Spleen (tissue), 11 donors: ENCODE measurements around the gene ABCC1. TPM values are rescaled to one million over a fixed set of nuclear protein-coding genes. Genes with fewer than 3 reads are reported as not detected.

Experiments used
- DNase-seq: peaks from one replicate; pipeline ENCODE4 v3.0.0-alpha.2; 2020
- H3K27ac ChIP-seq, 8 donors: fragments of 200-600 bp; sonication (generic) in 7 of 8; 1 replicate in 4 of 8; 2 replicates in 4 of 8; pipeline versions ENCODE4 v1.5.0 to v1.8.0; 2016 to 2021; ENCODE audit warnings: inconsistent platforms in 4 of 8, mild to moderate bottlenecking in 4 of 8, moderate library complexity in 1 of 8
- H3K27me3 ChIP-seq, 7 donors: fragments of 200-600 bp; sonication (generic) in 6 of 7; replicated peaks in 1 of 7; 1 replicate in 4 of 7; 2 replicates in 3 of 7; pipeline versions ENCODE4 v1.5.0 to v1.8.0; 2016 to 2021; ENCODE audit warnings: inconsistent platforms in 3 of 7, mild to moderate bottlenecking in 1 of 7
- H3K36me3 ChIP-seq, 6 donors: fragments of 200-600 bp; sonication (generic) in 5 of 6; 1 replicate in 4 of 6; 2 replicates in 2 of 6; pipeline versions ENCODE4 v1.5.0 to v1.8.0; 2016 to 2021; ENCODE audit warnings: inconsistent platforms in 2 of 6
- H3K4me1 ChIP-seq, 6 donors: fragments of 200-600 bp; sonication (generic) in 5 of 6; 1 replicate in 3 of 6; 2 replicates in 3 of 6; pipeline versions ENCODE4 v1.5.0 to v1.8.0; 2016 to 2021; ENCODE audit warnings: inconsistent platforms in 3 of 6
- H3K4me3 ChIP-seq, 8 donors: fragments of 200-600 bp; sonication (generic) in 7 of 8; 1 replicate in 4 of 8; 2 replicates in 4 of 8; pipeline versions ENCODE4 v1.5.0 to v1.8.0; 2016 to 2021; ENCODE audit warnings: inconsistent platforms in 4 of 8, mild to moderate bottlenecking in 4 of 8, moderate library complexity in 2 of 8
- H3K9me3 ChIP-seq, 8 donors: fragments of 200-600 bp; sonication (generic) in 7 of 8; 1 replicate in 4 of 8; 2 replicates in 4 of 8; pipeline versions ENCODE4 v1.5.0 to v1.8.0; 2016 to 2021; ENCODE audit warnings: inconsistent platforms in 4 of 8
- POLR2A ChIP-seq, 3 donors: fragments of 450-650 bp; IDR thresholded peaks; one replicate each; pipeline ENCODE4 v1.5.1; 2017; ENCODE audit warnings: antibody characterized with exemption in 3 of 3, mild to moderate bottlenecking in 1 of 3
- POLR2AphosphoS5 ChIP-seq, 3 donors: sonication (generic); formaldehyde crosslinking; IDR thresholded peaks; one replicate each; pipeline ENCODE4 v1.5.1; 2017; ENCODE audit warnings: antibody characterized with exemption in 3 of 3
- WGBS, 5 donors: extraction: QIAGEN DNeasy Blood & Tissue Kit in 3 of 5; methylation state at CpG; one replicate each; pipeline versions ENCODE4 v1.1.5 to v1.1.7; 2013 to 2018; 5-methylcytosine and 5-hydroxymethylcytosine counted together
- intact Hi-C: fragments of 100-400 bp; cut with DNase I; formaldehyde crosslinking; loops from one replicate; pipeline ENCODE4 v1.15.0; 2023; ENCODE audit warnings: low total_unique reads
- polyA plus RNA-seq, 3 donors: library from polyadenylated mRNA; stranded (reverse); fragments of 200-250 nt; gene quantifications; one replicate each; pipeline ENCODE4 v1.2.1, GENCODE V29; 2013
- total RNA-seq, 7 donors: library from RNA; depleted of rRNA in 3 of 7; stranded (reverse); fragments of >200 nt in 3 of 7; fragmentation: NEBNext Ultra II Directional in 4 of 7; extraction: Animal tissue kit (Norgen Biotek cat#: 25700) in 4 of 7; gene quantifications; one replicate each; pipeline versions ENCODE4 v1.1.0 to v1.2.1, GENCODE V29; 2016 to 2021
- TF ChIP-seq, protein P1 (sequence below), 11 experiments: fragments of 200-600 bp in 7 of 11; fragments of 450-650 bp in 4 of 11; sonication (generic) in 4 of 11; IDR thresholded peaks in 8 of 11; conservative IDR thresholded peaks in 3 of 11; 1 replicate in 7 of 11; 2 replicates in 4 of 11; pipeline versions ENCODE4 v1.4.0 to v1.8.0; 2016 to 2021; ENCODE audit warnings: antibody characterized with exemption in 11 of 11, inconsistent platforms in 4 of 11, mild to moderate bottlenecking in 1 of 11
- donor health status: healthy with polysubstance abuse.
- donor health status: DM: no; HTN: no; CAD: no; lungs with moderate emphysema.
- donor health status: DM: no; HTN: no; CAD: no.
- donor health status: Bipolar disorder and iron deficiency.
- donor health status: healthy.
- donor health status: DM: no; HTN: no; CAD: no.
- donor health status: DM: yes; HTN: yes; CAD: no.

ABCC1 gene
- total and polyA plus RNA-seq, 10 donors = 7.8 to 65.7 (median 52.5) TPM

DNA sequence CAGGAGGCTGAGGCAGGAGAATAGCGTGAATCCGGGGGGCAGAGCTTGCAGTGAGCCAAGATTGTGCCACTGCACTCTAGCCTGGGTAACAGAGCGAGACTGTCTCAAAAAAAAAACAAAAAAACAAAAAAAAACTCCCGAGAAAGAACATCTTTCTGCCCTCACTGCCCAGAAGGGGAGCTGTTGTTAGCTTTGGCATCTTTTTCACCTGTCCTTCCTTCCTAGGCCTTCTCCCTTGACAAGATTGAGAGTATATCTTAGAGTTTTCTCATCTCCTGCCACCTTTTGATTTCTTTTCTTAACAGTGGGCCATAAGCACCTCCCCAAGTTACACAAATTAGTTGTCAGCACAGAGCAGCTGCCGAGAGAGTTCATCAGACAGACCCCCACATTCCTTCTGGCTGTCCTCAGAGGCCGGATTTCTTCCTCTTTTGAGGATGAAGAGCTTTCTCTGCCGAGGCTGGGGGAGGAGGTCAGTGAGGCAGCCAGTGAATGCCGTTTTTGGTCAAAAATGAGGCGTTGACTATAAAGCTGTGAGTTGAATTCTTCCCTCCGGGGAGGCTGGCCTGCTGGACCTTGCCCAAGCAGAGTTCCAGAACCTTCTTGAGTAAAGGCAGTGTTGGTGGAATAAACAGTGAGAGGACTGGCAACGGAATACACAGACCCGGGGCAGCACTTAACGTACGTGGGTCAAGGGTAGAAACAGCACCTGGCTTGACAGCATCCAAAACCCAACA is 146.9 kb downstream of the ABCC1 start:
- WGBS, 5 donors = 50 to 73% (median 62%) methylated on average over 14 of the region's 14 CpGs
- H3K9me3 ChIP-seq = no peaks in the 10 kb centered on the region
- TF ChIP-seq, protein P1, sequence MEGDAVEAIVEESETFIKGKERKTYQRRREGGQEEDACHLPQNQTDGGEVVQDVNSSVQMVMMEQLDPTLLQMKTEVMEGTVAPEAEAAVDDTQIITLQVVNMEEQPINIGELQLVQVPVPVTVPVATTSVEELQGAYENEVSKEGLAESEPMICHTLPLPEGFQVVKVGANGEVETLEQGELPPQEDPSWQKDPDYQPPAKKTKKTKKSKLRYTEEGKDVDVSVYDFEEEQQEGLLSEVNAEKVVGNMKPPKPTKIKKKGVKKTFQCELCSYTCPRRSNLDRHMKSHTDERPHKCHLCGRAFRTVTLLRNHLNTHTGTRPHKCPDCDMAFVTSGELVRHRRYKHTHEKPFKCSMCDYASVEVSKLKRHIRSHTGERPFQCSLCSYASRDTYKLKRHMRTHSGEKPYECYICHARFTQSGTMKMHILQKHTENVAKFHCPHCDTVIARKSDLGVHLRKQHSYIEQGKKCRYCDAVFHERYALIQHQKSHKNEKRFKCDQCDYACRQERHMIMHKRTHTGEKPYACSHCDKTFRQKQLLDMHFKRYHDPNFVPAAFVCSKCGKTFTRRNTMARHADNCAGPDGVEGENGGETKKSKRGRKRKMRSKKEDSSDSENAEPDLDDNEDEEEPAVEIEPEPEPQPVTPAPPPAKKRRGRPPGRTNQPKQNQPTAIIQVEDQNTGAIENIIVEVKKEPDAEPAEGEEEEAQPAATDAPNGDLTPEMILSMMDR (IDR thresholded peaks at IDR 0.05 in 8 of 11, conservative IDR thresholded peaks at IDR 0.05 in 3 of 11) = peak in 2 of 11 experiments; percentile 11 to 17
- no peak for TF ChIP-seq POLR2A (IDR thresholded peaks at IDR 0.05)
- peak in 1 of 3 donors; percentile 30 for TF ChIP-seq POLR2AphosphoS5 (IDR thresholded peaks at IDR 0.05)
- peaks cover 6 to 41% (median 21%) of the 10 kb centered on the region in 6 donors for H3K4me1 ChIP-seq
- no peak overlapping the region for H3K4me3 ChIP-seq
- intact Hi-C loops = no loop called here
- DNase-seq = no peak
- no peaks in the 10 kb centered on the region for H3K27me3 ChIP-seq
- H3K27ac ChIP-seq = peak overlapping the region in 7 of 8 donors; percentile 55 to 66 (median 58)
- peaks cover 3 to 93% (median 31%) of the 10 kb centered on the region in 6 donors for H3K36me3 ChIP-seq

DNA sequence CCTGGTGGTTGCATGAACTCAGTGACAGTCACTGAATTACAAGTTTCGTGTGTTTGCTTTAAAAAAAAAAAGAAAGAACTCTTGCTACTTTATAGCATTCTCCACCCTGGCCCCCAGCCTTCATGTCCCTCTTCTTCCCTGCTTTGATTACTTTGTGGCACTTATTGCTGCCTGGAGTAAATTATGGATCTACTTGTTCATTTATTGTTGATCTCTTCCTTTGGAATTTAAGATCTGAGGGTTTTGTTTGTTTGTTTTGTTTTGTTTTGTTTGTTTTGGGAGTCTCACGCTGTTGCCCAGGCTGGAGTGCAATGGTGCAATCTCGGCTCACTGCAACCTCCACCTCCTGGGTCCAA is 147.4 kb downstream of the ABCC1 start:
- intact Hi-C loops = no loop called here
- Histone ChIP-seq H3K36me3 (peaks cover 0 to 93% (median 29%) of the 10 kb centered on the region in 6 donors), H3K4me1 (peaks cover 6 to 43% (median 21%) of the 10 kb centered on the region in 6 donors), H3K9me3 (no peaks in the 10 kb centered on the region), H3K4me3 (no peak overlapping the region), H3K27ac (peak overlapping the region in 6 of 8 donors; percentile 55 to 66 (median 60)), H3K27me3 (no peaks in the 10 kb centered on the region)
- DNase-seq = no peak
- TF ChIP-seq, protein P1 (IDR thresholded peaks at IDR 0.05 in 8 of 11, conservative IDR thresholded peaks at IDR 0.05 in 3 of 11) = no peak
- TF ChIP-seq POLR2A (IDR thresholded peaks at IDR 0.05) = no peak
- TF ChIP-seq POLR2AphosphoS5 (IDR thresholded peaks at IDR 0.05) = no peak
- WGBS, 5 donors = 71 to 90% (median 85%) methylated on average over 3 of the region's 3 CpGs

DNA sequence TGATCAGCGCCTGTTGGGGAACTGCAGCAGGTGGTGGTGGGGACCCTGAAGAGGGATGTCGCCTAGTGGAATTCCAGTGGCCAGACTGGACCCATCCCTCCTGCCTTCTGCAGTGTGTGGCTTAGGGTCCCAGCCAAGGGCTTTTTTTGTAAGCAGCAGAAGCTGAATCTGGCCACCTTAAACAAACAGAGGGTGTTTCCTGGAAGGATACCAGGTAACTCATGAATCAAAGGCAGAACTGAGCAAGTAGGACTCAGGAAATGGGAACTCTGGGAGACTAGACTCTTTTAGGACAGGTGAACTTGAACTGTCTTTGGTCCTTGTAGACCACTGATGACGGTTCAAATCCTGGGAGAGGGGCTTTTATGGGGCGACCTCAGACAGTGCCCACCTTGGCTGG is 149.9 kb downstream of the ABCC1 start:
- intact Hi-C loops = no loop called here
- Histone ChIP-seq H3K27me3 (no peaks in the 10 kb centered on the region), H3K27ac (no peak overlapping the region), H3K36me3 (peaks cover 3 to 93% (median 38%) of the 10 kb centered on the region in 6 donors), H3K4me3 (no peak overlapping the region), H3K4me1 (peaks cover 6 to 31% (median 18%) of the 10 kb centered on the region in 6 donors), H3K9me3 (no peaks in the 10 kb centered on the region)
- DNase-seq = no peak
- TF ChIP-seq, protein P1 (IDR thresholded peaks at IDR 0.05 in 8 of 11, conservative IDR thresholded peaks at IDR 0.05 in 3 of 11) = no peak
- TF ChIP-seq POLR2AphosphoS5 (IDR thresholded peaks at IDR 0.05) (no peak), POLR2A (IDR thresholded peaks at IDR 0.05) (no peak)
- 93 to 99% (median 97%) methylated on average over 3 to 4 of the region's 4 CpGs for WGBS, 5 donors

DNA sequence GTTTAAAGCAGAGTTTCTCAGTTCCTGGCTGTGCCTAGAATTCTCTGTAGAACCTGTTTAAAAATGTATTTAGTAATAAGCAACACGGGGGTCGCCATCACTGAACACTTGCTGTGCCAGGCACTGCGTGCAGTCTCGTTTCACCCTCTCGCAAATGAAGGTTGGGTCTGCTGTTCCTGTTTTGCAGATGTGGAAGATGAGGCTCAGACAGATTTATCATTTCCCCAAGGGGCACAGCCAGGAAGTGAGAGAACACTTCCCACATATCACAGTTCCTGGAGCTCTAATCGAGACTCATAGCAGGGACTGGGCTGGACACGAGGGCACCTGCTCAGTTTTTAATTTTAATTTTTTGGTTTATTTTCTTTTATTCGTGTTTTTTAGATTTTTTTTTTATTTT is 151.2 kb downstream of the ABCC1 start:
- intact Hi-C loops = no loop called here

More for the DNA sequence above, 151.2 kb downstream of the ABCC1 start:
- H3K27ac ChIP-seq = peak overlapping the region in 1 of 8 donors; percentile 9
- H3K27me3 ChIP-seq = no peaks in the 10 kb centered on the region
- no peaks in the 10 kb centered on the region for H3K9me3 ChIP-seq
- peaks cover 6 to 29% (median 18%) of the 10 kb centered on the region in 6 donors for H3K4me1 ChIP-seq
- H3K36me3 ChIP-seq = peaks cover 3 to 94% (median 36%) of the 10 kb centered on the region in 6 donors
- H3K4me3 ChIP-seq = no peak overlapping the region
- DNase-seq = no peak
- WGBS, 5 donors = 37 to 54% (median 45%) methylated on average over 8 of the region's 8 CpGs
- TF ChIP-seq POLR2A (IDR thresholded peaks at IDR 0.05) (no peak), POLR2AphosphoS5 (IDR thresholded peaks at IDR 0.05) (no peak)
- TF ChIP-seq, protein P1 (IDR thresholded peaks at IDR 0.05 in 8 of 11, conservative IDR thresholded peaks at IDR 0.05 in 3 of 11) = no peak
